Hematopoietic multipotent progenitor cell treated with erythropoietin and hydrocortisone succinate and interleukin-3 and kit ligand, for 17 days (in vitro differentiated cells): ENCODE measurements around the gene KYNU.
"Not testable (repeated sequence)": the region's sequence is repeated elsewhere in the genome, so short reads cannot be mapped to it uniquely, and the experiment has no call there.

ENCODE experiments used
- DNase-seq: peaks from one replicate; pipeline ENCODE4 v3.0.0-alpha.2; 2015; ENCODE audit warnings: low spot score

Gene KYNU

DNA sequence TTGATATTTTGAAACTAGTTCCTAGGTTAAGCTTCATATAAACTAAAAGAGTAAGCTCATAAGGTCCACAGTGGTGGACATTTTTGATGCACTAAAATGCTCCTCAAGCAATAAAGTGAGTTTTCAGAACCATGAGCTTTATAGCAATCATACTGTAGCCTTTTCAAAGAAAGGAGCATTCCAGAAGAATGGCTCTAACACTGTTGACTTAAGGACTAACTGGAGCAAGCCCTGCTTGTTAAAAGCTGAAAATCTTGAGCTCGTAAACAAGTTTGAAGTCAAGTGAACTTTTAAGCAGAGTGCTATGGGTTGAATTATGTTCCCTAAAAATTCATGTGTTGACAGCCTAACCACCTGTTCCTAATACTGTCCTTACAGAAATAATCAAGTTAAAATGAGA lies 38.0 kb downstream of the KYNU start:
- DNase-seq, result no peak

DNA sequence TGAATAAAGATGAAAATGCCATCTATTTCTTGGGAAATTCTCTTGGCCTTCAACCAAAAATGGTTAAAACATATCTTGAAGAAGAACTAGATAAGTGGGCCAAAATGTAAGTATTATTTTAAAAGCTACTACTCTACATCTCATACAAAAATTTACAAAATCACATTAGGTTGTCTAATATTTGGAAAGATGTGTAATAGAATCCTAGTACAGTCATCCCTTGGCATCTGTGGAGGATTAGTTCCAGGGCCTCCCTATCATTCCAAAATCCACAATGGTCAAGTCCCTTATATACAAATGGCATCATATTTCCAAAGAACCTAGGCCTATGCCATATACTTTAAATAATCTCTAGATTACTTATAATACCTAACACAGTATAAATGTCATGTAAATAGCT lies 41.2 kb downstream of the KYNU start:
- no peak for DNase-seq

DNA sequence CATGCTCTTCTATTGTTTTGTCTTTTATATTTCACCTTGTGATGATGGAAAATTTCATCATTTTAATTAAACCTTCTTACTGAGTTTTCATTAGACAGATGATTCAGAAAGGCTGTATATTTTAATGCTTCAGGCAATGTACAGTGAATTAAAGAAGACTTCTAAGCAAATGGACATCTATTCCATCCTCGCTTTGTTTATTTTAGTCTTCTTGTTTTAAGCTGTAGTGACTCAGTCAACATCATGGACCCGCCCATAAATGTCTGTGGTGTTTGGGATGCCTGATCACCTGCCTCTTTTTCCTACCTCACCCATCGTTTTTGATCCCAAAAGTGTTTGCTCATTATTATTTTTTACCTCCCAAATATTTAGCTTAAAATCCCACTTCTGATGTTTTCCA lies 43.1 kb downstream of the KYNU start:
- DNase-seq, result no peak

DNA sequence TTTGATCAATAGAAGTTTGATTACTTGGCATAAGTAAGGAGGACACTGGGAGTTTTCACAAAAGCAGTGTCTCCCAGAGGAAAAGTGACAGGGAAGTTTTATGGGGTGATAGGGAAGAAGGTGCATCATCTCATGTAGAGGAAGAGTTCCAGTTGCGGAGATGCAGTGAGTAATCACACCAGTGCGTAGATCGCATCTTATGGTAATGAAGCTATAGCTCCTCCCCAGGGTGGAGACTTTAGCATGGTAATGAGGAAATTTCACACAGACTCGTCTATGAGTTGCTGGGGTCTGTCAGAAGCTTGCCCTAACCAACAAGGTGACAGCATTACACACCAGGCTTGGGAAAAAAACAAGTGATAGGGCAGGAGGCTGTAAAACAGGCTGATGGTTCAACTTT lies 49.0 kb downstream of the KYNU start:
- DNase-seq, result no peak

DNA sequence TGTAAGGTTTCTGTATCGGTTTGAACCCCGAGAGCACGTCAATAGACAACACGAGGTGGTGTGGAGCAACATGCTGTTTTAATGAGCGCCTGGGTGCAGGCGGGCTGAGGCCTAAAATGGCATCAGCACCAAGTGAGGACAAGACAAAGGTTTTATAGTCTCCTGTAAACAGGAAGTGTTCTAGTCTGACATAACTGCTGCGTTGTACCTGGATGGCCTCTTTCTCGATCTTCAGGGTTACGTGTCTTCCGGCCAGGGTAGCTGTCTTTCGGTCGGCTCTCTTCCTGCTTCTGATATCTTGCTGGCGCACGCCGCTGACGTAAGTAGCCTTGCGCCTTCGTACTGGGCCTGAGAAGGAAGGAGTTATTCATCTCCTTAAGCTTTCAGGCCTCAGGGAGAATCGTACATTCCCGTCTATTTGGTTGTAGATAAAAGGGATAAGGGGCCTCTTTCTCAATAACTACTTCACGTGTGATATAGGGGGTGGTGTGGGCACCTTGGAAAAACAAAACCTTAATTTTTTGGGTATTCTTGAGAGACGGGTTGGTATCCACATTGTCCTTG lies 53.5 kb downstream of the KYNU start:
- no peak for DNase-seq

DNA sequence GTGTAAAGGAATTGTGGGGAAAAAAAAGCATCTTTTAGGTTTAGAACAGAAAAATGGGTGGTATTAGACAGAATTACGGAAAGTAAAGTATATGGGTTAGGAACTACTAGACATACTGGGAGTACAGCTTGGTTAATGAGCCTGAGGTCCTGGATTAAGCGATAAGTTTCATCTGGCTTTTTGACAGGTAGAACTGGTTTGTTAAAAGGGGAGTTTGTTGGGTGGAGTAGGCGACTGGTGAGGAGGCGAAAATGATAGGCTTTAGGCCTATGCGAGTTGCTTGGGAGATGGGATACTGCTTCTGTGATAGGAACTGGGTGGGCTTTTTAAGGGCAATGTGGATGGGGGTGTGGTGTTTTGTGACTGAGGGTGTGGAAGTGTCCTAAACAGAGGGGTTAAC lies 56.5 kb downstream of the KYNU start:
- DNase-seq, result no peak

DNA sequence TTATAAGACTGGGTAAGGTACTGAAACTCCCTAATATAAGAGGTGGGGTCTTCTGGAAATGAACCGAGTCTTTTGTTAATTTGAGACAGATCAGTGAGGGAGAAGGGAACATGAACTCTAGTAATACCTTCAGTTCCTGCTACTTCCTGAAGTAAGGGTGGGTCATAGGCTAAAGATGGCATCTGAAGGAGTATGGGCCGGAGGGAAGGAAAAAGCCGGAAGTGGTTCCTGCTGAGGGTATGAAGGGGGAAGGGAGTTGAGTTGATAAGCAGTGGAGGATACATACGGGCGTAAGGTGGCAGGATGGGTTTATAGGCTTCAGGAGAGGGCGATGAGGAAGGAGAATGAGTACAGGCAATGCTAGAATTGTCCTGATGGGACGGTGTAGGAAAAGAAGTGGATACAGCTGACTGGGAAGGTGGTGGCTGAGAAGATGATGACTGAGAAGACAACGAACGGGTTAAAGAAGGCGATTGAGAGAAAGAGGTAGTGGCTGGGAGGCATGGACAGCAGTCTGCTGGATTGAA lies 58.2 kb downstream of the KYNU start:
- no peak for DNase-seq

DNA sequence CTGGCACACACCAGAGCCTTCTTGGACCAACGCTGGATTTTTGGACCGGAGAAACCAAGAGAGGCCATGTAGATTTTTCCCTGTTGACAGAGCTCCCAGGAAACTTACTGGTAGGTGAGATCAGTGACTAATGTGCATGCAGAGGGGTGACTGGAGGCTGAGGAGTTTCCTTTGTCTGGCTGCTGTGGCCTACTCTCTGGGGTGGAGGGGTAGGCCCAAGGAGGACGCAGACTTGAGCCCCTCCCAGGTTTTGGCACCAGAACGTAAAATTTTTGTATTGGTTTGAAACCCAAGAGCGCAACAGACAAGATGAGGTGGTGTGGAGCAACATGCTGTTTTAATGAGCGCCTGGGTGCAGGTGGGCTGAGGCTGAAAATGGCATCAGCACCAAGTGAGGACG lies 59.2 kb downstream of the KYNU start:
- no peak for DNase-seq

DNA sequence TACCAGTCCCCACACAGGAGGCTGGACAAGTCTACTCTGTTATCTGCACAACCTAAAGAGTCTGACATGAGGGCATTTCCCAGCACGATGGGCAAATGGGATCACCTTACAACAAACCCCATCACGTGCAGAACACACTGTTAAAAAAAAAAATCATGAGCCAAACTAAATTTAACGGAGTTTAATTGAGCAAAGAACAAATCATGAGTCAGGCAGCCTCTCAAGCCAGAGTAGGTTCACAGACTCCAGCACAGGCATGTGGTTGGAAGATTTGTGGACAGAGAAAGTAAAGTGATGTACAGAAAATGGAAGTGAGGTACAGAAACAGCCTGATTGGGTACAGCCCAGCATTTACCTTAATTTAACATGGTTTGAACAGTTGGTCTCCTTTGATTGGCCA lies 59.9 kb downstream of the KYNU start:
- no peak for DNase-seq

DNA sequence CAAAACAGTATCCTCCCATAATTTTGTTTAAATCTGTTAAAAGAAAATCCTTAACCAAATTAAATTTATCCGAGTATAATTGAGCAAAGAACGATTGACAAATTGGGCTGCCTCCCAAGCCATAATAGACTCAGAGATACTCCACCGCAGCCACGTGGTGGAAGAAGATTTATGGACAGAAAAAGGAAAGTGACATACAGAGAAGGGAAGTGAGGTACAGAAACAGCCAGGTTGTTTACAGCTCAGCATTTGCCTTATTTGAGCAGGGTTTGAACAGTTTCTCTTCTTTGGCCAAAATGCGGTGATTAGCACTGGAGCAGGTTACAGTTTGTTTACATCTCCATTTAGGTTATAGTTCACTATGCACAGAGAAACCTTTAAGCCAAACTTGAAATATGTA lies 60.8 kb downstream of the KYNU start:
- no peak for DNase-seq

DNA sequence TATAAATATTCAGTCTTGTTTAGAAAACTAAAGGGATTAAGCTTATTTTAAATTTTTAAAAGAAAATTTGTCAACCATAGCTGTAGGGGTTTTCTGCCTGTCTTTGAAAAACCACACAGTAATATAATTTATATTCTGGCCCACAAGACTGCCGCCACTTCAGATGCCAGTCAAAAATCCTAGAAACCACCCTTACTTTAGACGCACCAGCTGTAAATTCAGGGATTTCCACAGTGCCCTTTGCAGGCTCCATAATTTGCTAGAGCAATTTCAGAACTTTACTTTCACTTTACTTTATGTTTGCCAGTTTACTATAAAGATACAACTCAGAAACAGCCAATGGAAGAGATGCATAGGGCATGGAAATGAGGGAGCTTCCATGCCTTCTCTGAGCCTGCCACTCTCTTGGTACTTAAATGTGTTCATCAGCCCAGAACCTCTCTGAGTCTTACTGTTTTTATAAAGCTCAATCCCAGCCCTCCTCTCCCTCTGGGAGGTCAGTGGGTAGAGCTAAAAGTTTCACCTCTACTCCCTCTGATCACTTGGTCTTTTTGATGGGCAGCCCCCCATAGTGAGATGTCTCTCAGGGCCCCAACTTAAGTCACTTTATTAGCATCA lies 63.3 kb downstream of the KYNU start:
- DNase-seq, result no peak

DNA sequence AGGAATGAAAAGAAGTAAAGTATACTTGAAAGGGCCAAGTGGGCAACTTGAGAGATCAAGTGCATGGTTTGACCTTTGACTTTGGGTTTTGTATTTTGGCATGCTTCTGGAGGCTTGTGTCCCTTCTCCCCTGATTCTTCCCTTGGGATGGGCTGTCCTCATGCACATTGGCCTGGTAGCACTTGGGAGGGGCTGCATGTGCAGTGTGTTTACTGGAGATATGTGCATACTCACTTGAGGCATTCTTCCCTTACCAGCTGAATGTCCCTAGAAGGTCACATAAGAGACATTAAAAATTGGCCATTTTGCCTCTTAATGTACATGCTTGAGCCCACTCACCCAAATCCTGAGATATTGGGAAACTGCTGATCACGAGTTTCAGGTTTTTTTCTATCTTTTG lies 65.2 kb downstream of the KYNU start:
- no peak for DNase-seq

DNA sequence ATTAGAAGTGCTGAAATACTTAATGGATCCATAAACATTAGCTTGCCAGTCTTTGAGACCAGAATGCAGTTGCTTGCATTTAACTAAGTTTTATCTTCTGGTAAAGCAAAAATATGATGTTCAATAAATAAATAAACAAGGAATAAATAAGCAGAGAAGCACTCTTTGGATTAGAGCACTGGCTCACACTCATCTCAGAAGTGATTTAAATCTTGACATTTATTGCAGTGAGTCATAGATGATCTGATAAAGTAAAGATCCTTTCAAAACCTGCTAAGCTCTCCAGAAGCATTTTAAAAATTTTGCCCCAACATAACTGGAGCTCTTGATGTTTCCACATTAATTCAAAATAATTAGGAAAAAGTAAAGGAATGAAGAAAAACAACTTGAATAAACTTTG lies 66.8 kb downstream of the KYNU start:
- no peak for DNase-seq

DNA sequence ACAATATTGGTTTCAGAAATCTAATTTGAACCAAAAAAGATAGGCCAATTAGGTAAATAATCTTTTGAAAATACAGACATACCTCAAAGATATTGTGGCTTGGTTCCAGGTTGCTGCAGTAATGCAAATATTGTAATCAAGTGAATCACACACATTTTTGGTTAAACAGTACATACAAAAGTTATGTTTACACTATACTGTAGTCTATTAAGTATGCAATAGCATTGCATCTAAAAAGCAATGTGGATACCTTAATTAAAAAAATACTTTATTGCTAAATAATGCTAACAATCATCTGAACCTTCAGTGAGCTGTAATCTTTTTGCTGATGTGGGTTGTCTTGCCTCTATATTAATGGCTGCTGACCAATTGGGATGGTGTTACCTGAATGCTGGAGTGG lies 67.3 kb downstream of the KYNU start:
- DNase-seq, result no peak

DNA sequence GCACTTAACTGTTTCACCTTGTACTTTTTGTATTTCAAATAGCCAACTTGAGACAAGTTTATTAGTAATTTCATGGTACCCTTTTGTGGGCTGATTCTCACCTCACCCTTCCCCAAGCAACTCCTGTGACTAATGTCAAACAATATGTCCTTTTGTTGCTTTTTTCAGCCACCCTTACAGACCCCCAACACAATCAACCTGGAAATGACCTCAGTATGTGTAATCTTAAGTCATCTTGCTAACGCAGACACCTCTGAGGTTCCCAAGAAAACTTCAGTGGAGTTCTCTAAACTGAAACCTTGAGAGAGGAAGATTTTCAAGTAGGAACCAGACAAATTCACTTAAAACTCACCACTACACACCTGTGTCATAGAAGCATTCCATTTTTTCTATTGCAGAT lies 69.5 kb downstream of the KYNU start:
- no peak for DNase-seq

DNA sequence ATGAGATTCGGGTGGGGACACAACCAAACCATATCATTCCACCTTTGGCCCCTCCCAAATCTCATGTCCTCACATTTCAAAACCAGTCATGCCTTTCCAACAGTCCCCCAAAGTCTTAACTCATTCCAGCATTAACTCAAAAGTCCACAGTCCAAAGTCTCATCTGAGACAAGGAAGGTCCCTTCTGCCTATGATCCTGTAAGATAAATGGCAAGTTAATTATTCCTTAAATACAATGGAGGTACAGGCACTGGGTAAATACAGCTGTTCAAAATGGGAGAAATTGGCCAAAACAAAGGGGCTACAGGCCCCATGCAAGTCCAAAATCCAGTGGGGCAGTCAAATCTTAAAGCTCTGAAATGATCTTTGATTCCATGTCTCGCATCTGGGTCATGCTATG lies 71.3 kb downstream of the KYNU start:
- not testable (repeated sequence) for DNase-seq

DNA sequence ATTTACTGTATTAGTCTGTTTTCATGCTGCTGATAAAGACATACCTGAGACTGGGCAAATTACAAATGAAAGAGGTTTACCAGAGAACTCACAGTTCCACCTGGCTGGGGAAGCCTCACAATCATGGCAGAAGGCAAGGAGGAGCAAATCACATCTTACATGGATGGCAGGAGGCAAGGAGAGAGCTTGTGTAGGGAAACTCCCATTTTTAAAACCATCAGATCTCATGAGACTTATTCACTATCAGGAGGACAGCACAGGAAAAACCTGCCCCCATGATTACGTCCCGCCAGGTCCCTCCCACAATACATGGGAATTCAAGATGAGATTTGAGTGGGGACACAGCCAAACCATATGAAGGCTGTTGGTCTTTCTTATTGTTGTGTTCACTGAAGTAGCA lies 72.9 kb downstream of the KYNU start:
- DNase-seq, result not testable (repeated sequence)

DNA sequence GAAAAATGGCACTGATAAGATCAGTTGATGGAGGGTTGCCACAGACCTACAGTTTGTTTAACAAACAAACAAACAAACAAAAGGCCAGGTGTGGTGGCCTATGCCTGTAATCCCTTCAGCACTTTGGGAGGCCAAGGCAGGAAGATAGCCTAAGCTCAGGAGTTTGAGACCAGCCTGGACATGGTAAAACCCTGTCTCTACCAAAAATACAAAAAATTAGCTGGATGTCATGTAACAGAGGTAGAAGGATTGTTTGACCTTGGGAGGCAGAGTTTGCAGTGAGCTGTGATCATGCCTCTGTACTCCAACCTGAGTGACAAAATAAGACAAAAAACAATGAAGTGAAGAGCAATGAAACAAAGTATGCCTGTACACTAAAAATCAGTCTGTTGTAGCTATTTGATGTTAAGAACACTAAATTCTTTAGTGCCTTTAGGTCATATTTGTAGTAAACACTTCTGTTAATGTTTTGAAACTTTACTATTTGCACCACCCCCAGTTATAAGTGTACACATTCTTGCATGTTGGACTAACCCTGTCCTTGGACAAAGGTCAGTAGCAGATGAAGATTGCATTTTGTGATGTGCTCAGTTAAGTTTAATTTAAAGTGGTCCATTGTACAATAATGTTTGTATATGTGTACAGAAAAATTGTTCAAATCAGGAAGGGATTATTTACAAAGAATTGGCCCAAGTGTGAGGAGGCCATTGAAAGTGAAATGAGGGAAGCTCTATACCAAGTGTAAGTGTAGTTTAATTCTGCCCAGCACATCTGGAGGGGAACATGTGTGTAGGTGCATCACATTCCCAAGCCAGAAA lies 73.9 kb downstream of the KYNU start:
- no peak for DNase-seq

DNA sequence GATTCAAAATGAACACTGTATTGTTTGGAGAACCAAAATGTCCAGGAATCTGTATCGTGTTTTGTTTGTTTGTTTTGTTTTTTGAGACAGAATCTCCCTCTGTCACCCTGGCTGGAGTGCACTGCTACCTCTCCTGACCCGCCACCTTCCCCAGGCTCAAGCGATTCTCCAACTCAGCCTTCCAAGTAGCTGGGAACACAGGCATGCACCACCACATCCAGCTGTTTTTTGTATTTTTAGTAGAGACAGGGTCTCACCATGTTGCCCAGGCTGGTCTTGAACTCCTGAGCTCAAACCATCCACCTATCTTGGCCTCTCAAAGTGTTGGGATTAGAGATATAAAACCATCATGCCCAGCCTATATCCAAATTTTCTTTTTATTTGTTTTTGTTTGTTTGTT lies 74.6 kb downstream of the KYNU start:
- no peak for DNase-seq

DNA sequence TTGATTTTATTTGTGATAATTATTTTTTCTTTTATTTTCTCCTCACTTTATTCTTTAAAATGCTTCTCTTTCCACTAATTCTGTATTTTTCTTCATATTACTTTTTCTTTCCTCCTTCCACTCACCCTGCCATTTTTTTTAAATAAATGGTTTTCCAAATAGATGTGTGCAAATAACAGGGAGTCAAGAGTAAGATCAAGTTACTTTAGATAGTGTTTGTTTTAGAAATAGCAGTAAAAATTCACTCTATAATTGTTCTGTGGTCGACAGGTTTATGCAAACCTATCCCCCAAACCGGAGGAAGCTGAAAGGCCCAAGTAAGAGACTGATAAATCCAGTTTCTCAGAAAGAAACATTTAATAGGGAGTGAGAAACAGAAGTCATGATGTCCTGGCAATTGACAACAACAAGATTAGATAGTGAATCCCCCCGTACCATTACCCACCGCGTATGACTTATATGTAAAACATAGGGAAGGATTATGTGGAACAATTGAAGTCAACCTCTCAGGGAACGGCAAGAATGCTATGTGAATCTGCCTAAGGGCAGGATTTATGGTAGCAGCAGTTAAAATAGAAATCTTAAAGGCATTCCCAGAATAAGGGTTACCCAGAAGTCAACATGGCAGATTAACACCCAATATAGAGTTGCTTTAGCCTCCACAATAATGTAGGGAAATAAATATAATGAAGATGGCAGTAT lies 75.5 kb downstream of the KYNU start:
- no peak for DNase-seq

DNA sequence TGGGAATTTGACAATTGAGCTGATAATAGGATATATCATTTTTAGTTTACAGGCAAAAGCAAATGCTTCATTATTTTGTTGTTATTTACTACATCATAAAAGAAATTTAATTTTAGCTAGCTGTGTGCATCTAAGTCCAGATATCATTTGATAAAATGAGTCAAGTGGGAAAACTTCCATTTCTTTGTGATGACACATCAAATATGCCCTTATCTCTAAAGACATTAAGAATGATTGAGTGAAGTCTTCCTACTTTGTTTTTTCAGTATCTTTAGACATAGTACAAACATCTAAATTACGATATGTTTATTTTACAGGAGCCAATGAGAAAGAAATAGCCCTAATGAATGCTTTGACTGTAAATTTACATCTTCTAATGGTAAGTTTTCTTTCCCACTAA lies 77.0 kb downstream of the KYNU start:
- DNase-seq, result no peak

DNA sequence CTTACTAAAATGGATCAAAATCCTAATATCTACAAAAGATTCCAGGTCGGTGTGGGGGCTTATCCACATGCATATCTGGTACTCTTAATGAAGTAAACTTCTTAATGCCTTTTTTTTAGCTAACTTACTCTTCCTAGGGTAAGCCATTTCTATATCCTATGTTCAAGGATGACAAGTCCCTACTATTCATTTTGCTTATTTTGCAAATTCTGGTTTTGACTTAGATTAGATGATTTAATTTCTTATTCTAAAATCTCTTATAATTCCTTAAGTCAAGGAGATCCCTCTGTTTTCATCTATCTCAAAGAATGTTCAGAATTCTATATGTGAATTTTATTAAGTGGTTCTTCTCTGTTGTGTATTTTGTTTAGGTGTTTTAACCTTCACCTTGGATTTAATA lies 79.7 kb downstream of the KYNU start:
- DNase-seq, result no peak

DNA sequence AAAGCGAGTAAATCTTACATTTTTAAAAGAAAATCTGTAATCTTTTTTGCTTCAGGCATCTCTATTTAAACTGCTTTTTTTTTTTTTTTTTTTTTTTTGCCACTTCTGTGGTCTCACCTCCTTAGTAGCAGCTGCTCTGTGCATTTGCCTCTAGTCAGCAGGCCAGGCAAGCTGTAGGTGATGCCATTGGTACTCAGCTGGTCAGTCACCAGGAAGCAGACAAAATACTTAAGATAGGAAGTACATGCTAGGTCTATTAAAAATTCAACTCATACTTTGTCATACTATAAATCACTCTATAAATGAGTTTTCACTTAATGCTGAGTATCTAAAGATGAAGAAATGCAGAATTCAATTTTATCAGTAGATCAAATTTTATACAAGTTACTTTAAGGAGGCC lies 83.7 kb downstream of the KYNU start:
- no peak for DNase-seq
